ENCODE data around the gene ZIC5.

ZIC5 gene

GRCh38 chr13:99974939-99975561 is 3.5 kb upstream of the ZIC5 start:
- TF ChIP-seq POLR2A (IDR thresholded peaks at IDR 0.05; ENCODE audit: low read depth, low read length) = no peak
- no peak for DNase-seq (ENCODE audit: insufficient read length, low spot score)
- FAIRE-seq = no peak

DNA sequence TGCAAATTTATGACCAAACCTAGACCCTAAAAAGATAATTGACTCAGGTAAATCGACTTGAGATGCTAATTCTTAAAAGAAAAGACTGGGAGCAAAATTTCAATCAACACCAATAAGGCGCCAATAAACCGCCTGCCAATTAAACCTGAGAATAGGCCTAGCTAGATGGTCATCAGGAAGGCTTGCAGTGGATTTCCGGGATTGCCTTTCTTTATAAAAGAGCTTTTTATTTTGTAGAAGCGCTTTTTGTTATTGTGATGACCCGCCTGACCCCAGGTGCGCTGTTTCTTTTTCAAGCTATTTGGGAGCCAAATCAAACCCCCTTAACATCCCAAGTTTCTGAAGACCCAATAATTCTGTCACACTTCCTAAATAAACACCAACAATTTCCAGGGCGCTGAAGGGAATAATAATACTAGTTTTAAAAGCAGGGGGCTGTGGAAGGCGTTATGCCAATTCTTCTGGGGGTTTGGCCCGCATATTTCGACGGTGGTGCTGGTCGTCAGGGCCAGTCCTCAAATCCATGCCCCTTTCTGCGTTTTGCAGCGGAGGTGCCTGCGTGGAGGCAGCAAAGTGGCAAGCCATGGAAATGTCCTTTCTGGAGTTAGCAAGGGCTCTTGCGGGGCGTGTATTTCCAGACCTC is 2.9 kb upstream of the ZIC5 start:
- FAIRE-seq (no peak), DNase-seq (ENCODE audit: insufficient read length, low spot score) (no peak)
- TF ChIP-seq POLR2A (IDR thresholded peaks at IDR 0.05; ENCODE audit: low read depth, low read length) = no peak

DNA sequence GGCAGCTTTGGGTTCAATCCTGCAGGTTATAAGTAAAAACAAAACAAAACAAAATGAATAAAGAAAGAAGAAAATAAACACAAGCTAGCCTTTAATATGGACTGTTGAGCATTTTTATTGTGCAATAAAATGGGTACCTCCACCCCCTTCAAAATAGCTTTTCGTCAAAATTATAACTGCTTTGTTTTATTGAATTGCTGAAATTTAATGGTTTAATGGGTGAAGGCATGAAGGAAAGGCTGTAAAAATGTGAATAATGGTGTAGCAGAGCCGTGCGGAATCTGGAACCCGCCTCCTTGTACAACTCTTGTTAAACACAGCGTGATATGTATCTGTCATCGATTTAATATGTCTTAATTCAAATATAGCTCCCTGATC is 2.2 kb upstream of the ZIC5 start:
- FAIRE-seq (no peak), DNase-seq (ENCODE audit: insufficient read length, low spot score) (no peak)
- TF ChIP-seq POLR2A (IDR thresholded peaks at IDR 0.05; ENCODE audit: low read depth, low read length) = no peak

GRCh38 chr13:99973163-99973807 is 1.7 kb upstream of the ZIC5 start:
- FAIRE-seq (peak; percentile 82), DNase-seq (ENCODE audit: insufficient read length, low spot score) (no peak)
- TF ChIP-seq POLR2A (IDR thresholded peaks at IDR 0.05; ENCODE audit: low read depth, low read length) = no peak

- no peak for TF ChIP-seq POLR2A (IDR thresholded peaks at IDR 0.05; ENCODE audit: low read depth, low read length)
- no peak for FAIRE-seq
Measured at GRCh38 chr13:99972190-99972731, 694 bp upstream of the ZIC5 start.

GRCh38 chr13:99970651-99971575 is 654 bp downstream of the ZIC5 start:
- FAIRE-seq = no peak
- peak; percentile 58; the same call in 1 of the 2 replicates for TF ChIP-seq POLR2A (IDR thresholded peaks at IDR 0.05; ENCODE audit: low read depth, low read length)

More at GRCh38 chr13:99972190-99972731, 694 bp upstream of the ZIC5 start:
- no peak for DNase-seq (ENCODE audit: insufficient read length, low spot score)

GRCh38 chr13:99969919-99970650 is 1.5 kb downstream of the ZIC5 start:
- FAIRE-seq (peak; percentile 62), DNase-seq (ENCODE audit: insufficient read length, low spot score) (peak; percentile 96)
- TF ChIP-seq POLR2A (IDR thresholded peaks at IDR 0.05; ENCODE audit: low read depth, low read length) = no peak

More at GRCh38 chr13:99970651-99971575, 654 bp downstream of the ZIC5 start:
- DNase-seq (ENCODE audit: insufficient read length, low spot score) = no peak

- no peak for DNase-seq (ENCODE audit: insufficient read length, low spot score)
- no peak for FAIRE-seq
- TF ChIP-seq POLR2A (IDR thresholded peaks at IDR 0.05; ENCODE audit: low read depth, low read length) = no peak
Measured at GRCh38 chr13:99969453-99969918, 2.1 kb downstream of the ZIC5 start.

GRCh38 chr13:99968521-99969452 is 2.8 kb downstream of the ZIC5 start:
- DNase-seq (ENCODE audit: insufficient read length, low spot score) (no peak), FAIRE-seq (peak; percentile 62)
- TF ChIP-seq POLR2A (IDR thresholded peaks at IDR 0.05; ENCODE audit: low read depth, low read length) = 0 out of 2 replicates have a peak, but pooled peaks have one; percentile 10

GRCh38 chr13:99967869-99968520 is 3.6 kb downstream of the ZIC5 start:
- DNase-seq (ENCODE audit: insufficient read length, low spot score) (no peak), FAIRE-seq (no peak)
- TF ChIP-seq POLR2A (IDR thresholded peaks at IDR 0.05; ENCODE audit: low read depth, low read length) = no peak

- FAIRE-seq (peak; percentile 15), DNase-seq (ENCODE audit: insufficient read length, low spot score) (no peak)
- TF ChIP-seq POLR2A (IDR thresholded peaks at IDR 0.05; ENCODE audit: low read depth, low read length) = no peak
Measured at GRCh38 chr13:99967498-99967868, 4.1 kb downstream of the ZIC5 start.

All from H54 (cell line).